ENCODE measurements around the gene AIFM3.

- TF ChIP-seq, protein P1, sequence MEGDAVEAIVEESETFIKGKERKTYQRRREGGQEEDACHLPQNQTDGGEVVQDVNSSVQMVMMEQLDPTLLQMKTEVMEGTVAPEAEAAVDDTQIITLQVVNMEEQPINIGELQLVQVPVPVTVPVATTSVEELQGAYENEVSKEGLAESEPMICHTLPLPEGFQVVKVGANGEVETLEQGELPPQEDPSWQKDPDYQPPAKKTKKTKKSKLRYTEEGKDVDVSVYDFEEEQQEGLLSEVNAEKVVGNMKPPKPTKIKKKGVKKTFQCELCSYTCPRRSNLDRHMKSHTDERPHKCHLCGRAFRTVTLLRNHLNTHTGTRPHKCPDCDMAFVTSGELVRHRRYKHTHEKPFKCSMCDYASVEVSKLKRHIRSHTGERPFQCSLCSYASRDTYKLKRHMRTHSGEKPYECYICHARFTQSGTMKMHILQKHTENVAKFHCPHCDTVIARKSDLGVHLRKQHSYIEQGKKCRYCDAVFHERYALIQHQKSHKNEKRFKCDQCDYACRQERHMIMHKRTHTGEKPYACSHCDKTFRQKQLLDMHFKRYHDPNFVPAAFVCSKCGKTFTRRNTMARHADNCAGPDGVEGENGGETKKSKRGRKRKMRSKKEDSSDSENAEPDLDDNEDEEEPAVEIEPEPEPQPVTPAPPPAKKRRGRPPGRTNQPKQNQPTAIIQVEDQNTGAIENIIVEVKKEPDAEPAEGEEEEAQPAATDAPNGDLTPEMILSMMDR (conservative IDR thresholded peaks at IDR 0.05), result no peak
- no peak for TF ChIP-seq EZH2 (IDR thresholded peaks at IDR 0.05; ENCODE audit: low read depth)
Measured at GRCh38 chr22:21025763-21026755, 59.0 kb downstream of the AIFM3 start.

Measured in PC-9 (cell line).